Peyer's patch (tissue), 4 donors: ENCODE data around the gene MAGI3.

ENCODE experiments used
- CTCF ChIP-seq, 6 experiments: fragments of 450-650 bp in 4 of 6; fragments of 200-600 bp in 2 of 6; sonication (generic) in 1 of 6; IDR thresholded peaks; one replicate each; pipeline ENCODE4 v1.5.1; 2017 to 2019; ENCODE audit warnings: antibody characterized with exemption in 6 of 6, mild to moderate bottlenecking in 3 of 6, moderate library complexity in 1 of 6
- POLR2A ChIP-seq, 2 donors: fragments of 450-650 bp; IDR thresholded peaks; one replicate each; pipeline ENCODE4 v1.5.1; 2017; ENCODE audit warnings: antibody characterized with exemption in 2 of 2, mild to moderate bottlenecking in 2 of 2, moderate library complexity in 2 of 2

- TF ChIP-seq CTCF (IDR thresholded peaks at IDR 0.05), result no peak
- TF ChIP-seq POLR2A (IDR thresholded peaks at IDR 0.05), result no peak
These were observed 155.3 kb downstream of the MAGI3 start for GRCh38 chr1:113545626-113546025.
